Measurements from ENCODE around the gene SURF1.

DNA sequence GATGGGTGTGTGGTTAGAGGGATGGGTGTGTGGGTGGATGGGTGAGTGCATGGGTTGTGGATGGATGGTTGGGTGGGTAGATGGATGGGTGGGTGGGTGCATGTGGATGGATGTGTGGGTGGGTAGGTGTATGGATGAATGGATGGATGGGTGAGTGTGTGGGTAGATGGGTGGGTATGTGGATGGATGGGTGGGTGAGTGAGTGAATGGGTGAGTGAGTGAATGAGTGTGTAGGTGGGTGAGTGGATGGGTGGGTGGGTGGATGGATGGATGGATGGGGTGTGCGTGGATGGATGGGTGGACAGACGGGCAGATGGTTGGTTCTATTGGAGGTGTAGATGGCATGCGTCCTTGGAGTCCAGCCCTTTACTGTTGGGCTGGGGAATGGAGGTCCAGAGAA, 37.1 kb upstream of the SURF1 start:
- TF ChIP-seq, protein P1, sequence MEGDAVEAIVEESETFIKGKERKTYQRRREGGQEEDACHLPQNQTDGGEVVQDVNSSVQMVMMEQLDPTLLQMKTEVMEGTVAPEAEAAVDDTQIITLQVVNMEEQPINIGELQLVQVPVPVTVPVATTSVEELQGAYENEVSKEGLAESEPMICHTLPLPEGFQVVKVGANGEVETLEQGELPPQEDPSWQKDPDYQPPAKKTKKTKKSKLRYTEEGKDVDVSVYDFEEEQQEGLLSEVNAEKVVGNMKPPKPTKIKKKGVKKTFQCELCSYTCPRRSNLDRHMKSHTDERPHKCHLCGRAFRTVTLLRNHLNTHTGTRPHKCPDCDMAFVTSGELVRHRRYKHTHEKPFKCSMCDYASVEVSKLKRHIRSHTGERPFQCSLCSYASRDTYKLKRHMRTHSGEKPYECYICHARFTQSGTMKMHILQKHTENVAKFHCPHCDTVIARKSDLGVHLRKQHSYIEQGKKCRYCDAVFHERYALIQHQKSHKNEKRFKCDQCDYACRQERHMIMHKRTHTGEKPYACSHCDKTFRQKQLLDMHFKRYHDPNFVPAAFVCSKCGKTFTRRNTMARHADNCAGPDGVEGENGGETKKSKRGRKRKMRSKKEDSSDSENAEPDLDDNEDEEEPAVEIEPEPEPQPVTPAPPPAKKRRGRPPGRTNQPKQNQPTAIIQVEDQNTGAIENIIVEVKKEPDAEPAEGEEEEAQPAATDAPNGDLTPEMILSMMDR (conservative IDR thresholded peaks at IDR 0.05; ENCODE audit: low read depth, low read length): no peak
- no peak for TF ChIP-seq EZH2 (IDR thresholded peaks at IDR 0.05; ENCODE audit: low read length, unreplicated experiment)
